Amniotic epithelial cell (primary cell): Measurements from ENCODE around the gene ERH.

Source experiments
- DNase-seq: peaks from one replicate; pipeline ENCODE4 v3.0.0-alpha.2; 2010; ENCODE audit warnings: low read depth

ERH gene

DNA sequence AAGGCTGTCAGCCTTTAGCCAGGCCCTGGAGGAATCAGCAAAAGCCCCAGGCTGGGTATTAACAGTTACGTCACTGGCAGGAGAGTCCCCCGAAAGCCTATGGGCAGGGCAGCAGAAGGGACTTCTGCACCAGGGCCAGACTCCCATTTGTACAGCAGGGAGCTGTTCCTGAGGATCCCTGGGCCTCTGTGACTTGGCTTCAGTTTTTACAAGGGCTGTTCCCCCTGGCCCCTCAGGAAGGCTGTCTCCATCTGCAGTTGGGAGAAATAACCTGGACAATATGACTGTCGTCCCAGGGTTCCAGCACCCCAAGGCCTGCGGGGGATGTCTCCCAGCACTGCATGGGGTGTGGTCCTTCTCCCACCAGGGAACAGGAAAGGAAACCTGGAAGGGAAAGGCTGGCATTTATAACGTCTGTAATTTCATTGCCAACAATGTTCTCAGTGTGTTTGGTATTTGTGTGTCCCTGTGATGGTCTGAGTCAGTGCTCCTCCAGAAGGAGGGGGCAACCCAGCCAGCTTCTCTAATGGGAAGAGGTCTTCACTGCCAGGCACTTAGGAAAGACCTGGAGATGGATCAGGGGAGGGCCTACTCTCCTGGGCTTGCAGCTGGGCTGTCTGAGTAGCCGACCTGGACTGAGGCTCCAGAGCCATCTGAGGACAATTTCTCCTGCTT is 42.4 kb downstream of the ERH start:
- peak; percentile 36 for DNase-seq

DNA sequence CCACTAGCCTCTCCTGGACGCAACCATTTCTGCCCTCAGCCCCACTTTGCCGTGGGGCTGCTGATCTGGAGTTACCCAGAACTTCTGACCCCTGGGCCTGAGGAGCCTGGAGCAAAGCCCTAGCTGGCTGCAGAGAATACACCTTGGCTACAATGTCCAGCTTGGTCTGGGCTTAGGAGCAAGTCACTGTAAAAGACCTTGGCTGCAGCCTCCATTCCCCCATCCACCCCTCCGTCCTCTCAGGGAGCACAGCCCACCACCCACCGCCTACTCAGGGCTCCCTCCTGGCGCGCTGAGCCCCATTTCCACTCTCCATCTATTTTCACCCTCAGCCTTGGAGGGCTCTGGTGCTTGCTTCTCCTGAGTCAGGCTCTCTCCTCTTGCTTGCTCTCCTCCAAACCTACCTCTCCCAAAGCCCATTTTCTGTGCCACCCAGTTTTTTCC is 42.9 kb downstream of the ERH start:
- DNase-seq = no peak

DNA sequence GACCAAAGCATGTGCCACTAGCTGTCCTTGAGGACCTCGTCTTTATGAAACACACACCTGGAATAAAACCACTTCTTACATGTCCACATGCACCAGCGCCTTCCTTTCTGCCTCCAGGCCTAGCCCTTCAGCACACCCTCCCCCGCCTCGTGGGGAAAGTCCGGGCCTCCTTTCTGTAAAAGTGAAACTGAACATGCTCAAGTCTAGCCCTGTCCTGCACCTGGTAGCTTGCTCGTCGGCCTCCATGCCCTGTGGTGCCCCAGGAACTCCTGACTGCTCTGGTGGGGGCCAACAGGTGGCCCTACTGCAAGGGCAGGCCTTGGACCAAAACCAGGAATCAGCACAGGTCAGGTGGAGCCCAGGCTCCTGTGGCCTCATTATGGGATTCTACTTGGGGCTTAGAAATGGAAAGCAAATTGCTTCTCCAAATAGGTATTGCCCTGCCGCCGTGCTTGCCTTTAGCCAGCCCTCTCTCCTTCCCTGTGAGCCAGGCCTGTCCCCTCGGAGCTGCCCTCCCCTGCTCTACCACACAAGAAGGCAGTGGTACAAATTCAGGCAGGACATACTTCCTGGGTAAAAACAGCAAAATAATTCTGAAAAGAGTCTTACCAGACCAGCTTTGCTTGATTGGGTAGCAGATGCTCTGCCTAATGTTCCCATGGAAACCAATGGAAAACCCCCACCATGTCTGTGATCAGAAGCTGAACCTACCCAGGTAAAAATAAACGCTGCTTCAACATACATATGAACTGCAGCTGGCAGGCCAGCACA is 43.5 kb downstream of the ERH start:
- no peak for DNase-seq

DNA sequence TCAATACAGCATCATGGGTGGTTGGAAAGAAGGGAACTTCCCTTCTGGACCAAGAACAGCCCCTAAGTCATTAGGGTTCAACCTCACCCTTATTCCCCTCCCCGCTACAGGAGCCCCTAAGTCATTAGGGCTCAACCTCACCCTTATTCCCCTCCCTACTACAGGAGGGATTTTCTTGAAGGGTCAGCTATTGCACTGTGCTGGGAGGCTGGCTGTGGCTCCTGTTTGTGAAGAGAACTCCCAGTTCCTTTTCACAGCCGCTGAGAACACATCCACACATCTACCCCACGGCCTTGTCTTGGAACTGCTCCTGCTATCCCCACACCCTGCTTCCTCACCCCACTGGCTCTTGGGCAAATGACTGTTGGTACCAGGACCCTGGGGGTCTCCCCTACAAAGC is 44.9 kb downstream of the ERH start:
- DNase-seq = no peak

DNA sequence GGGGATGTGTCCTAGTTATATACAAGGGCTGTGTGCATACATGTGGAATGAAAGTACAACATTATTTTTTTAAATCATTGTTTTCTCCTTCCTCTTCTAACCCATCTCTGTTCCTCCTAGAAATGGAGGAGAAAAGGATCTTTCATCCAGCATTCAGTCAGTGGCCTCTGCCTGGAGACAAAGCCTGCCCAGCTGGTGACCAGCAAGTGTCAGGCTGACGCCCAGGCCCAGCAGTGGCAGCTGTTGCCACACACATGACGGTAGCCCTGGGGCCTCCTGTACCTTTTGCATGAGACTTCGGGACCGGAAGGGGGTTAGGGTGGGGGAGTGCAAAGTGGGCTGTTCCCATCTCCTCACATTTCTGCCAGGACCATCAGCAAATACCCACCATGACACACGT is 46.2 kb downstream of the ERH start:
- DNase-seq = no peak

DNA sequence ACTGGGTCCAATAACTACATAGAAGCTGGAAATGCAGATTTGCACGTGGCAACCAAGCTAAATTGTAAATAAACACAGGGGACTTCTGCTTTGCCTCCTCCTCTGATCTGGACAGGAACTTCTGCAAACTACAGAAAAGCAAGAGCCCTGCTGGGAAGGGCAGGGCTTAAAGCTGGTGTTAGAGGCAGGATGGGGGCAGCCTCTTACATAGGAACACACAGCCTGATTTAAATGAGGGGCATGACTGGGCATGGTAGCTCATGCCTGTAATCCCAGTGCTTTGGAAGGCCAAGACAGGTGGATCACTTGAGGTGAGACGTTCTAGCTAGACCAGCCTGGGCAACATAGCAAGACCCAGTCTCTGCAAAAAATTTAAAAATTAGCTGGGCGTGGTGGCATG is 46.7 kb downstream of the ERH start:
- no peak for DNase-seq

DNA sequence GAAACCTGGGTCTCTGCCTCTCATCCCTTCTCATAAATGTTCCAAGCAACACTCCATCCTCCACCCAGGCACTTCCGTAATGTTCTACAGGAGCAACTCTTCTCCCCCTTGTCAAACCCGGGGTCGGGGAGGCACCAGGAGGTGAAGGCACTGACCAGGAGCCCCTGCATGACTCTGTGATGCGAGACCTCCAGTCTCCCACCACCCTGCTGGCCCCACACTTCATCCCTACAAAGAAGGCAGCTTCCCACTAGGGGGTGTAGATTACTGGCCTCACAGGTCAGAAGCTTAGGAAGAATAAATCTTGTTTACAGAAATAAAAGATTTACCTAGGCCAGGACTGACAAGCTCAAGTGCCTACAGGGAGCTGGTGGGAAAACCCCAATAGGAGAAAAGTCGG is 47.2 kb downstream of the ERH start:
- DNase-seq = no peak

DNA sequence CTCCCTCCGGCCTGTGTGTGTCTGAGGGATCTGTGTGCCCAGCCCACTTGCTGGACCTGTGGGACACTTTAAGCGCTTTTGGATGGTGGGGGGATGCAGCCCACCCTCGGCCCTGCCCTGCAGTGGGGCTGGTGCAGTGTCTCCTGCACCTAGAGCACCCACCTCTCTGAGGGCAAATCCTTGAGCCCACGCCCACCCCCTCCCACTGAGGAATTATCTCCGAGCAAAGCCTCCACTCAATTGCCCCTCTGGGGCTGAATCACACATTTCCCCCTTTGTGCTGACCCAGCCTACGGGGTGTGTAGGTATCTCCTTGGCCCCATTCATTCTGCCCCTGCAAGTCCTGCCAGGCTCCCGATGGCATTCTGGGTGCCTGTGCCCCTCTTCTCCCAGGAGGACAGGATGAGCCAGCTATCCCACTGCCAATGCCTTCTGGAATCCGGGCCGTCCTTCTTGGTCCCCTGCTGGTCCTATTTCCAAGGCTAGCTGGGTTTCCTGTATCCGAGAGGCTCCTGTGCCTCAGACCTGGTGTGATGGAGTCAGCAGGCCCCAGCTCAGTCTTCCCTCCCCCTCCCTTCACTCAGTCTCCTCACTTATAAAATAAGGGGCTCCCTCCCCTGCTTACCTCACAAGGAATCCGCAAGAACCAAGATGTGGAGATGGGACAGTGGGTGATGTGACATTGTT is 48.9 kb downstream of the ERH start:
- DNase-seq = no peak

DNA sequence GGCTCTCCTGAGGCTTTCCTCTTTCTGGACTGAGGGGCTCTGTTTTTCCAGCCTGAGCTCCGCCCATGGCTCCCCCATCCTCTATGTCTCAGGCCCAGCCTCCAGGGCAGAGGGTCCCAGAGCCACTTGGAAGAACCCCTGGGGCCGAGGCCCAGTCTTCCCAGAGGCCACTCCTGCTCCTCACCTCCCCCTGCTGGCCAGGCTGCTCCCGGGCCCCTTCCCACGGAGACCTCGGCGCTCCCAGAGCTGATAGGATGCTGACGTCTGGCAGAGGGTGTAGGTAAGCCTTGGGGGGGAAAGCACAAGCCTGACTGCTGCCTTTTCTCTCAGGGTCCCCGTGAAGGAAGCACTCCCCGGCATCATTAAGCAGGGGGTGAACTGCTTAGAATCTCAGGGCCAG is 51.4 kb downstream of the ERH start:
- DNase-seq = peak; percentile 4

DNA sequence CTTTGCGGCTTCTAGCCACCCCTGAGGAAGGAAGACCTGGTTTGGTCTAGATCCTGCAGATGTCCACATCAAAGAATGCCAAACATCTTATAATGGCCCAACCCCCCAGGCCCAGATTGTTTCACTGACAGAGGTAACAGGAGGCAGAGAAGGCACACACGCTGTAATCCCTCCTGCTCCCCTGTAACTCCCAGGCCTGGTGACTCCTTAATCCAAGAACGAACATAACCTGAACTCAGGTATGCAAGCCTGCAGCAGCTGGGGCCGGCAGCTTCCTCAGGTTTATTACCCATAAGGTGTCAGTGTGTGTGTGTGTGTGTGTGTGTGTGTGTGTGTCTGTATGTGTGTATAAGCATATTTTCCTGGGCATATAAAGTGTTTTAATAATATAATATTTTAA is 52.7 kb downstream of the ERH start:
- DNase-seq = no peak

DNA sequence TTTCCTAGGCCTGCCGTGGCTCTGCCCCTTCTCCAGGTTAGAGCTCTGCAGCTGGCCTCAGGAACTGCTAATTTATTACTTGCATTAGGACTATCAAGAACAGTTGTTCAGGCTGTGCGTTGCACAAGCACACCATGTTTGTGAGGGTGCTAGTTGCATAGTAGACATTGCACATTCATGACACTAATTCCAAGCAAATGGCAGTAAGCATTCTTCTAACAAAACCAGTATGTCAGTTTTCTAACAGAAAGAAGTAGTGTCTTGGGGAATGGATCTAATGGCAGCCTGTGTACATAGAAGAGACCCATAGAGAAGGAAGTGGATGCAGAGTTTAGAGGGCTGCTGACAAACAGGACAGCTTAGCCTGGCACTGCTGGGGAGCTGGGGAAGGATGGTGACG is 53.9 kb downstream of the ERH start:
- DNase-seq = no peak

- no peak for DNase-seq
Measured at GRCh38 chr14:69342928-69343525, 55.1 kb downstream of the ERH start.

GRCh38 chr14:69339426-69339825 is 58.7 kb downstream of the ERH start:
- DNase-seq = no peak

DNA sequence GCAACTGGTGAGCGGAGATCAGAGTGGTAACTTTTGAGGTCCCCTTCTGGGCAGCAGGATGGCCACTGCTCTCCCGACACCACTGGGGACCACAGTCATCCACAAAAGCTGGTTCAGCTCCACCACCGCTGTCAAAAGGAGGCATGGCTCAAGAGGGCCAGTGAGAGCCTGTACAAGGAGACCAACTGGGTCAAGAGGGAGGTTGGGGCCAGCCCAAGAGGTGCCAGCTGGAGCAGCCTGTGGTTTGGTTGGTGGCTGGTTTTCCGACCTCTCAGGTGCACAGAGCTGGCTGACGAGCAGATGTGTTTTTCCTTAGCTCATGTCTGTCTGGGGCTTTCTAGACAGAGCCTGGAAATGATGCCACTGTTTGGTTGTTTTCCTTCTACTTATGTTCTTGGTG is 60.1 kb downstream of the ERH start:
- no peak for DNase-seq

DNA sequence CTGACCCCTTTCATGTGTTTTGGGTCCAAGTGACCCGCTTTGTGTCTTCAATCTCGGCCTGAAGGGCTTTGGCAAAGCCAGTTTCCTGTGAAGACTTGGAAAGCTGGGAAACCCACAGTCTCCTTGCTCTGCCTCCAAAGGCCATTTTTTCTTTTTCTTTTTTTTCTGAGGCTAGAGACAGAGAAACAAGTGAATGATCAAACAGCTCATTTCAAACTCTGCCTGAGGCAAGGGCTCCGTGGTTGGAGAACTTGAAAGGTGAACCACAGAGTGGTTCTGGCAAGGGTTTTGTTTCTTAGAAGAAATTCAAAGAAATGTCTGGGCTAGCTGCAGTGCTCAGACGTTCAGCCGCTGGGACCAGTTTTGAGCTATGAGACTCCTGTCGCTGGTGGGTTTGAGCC is 62.7 kb downstream of the ERH start:
- DNase-seq = no peak

GRCh38 chr14:69334576-69334975 is 63.5 kb downstream of the ERH start:
- no peak for DNase-seq

- DNase-seq = no peak
Measured at GRCh38 chr14:69333791-69334337, 64.2 kb downstream of the ERH start.

DNA sequence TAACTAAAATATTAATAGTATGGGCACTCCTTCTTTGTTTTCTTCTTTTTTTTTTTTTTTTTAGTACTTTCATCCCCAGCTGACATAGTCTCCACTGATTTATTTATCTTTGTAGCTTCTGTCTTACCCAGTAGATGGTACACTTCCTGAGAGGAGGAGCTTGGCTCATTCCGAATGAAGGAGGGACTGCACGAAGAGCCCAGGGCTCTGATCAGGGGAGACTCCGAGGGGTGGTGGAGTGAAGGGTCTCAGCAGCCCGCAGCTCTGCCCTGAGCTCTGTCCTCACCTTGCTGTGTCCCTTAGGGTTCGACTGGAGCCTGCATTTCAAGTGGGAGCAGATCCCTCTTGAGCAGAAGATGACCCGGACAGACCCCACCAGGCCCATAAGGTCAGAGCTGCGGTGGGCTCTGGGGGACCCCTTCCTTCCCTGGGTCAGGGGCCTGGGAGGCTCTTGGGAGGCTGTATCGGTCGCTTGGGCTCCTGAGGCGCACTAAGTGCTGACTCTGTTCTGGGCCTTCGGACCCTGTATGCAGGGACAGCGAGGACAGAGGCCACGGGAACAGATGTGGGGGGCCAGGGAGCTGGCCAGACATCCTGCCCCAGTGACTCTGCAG is 65.2 kb downstream of the ERH start:
- no peak for DNase-seq

GRCh38 chr14:69331206-69331605 is 66.9 kb downstream of the ERH start:
- no peak for DNase-seq
